HepG2 (cell line): ENCODE measurements around the gene RTL5. TPM values are rescaled to one million over a fixed set of nuclear protein-coding genes. Genes with fewer than 3 reads are reported as not detected.

Experiments
- ATAC-seq: fragments of 200-7000 bp; cut with Tn5 transposase; 3 replicates; pipeline ENCODE4 v1.9.1; 2020; ENCODE audit warnings: mild to moderate bottlenecking, moderate library complexity
- BruUV-seq: library from RNA; stranded (reverse); fragments of 400-500 nt; replicated peaks from 2 replicates; lab custom pipeline; 2021; lab: Mats Ljungman, UMichigan
- CTCF ChIA-PET: fragments of 300-600 bp; formaldehyde crosslinking; extraction: SDS; loops from one replicate; lab custom pipeline; 2021; ENCODE audit warnings: low total read pairs, inconsistent platforms, low intra/inter-chr PET ratio; lab: Yijun Ruan, JAX
- POLR2A ChIA-PET: fragments of 350-600 bp; sonication (Branson Sonifier 250); formaldehyde crosslinking; loops from one replicate; lab custom pipeline; 2020; ENCODE audit warnings: antibody characterized with exemption, inconsistent platforms; lab: Yijun Ruan, JAX
- DNase-seq: peaks from one replicate; pipeline ENCODE4 v3.0.0-alpha.2; 2015; ENCODE audit warnings: low spot score
- FAIRE-seq: peaks from 3 replicates; lab custom pipeline; 2011; peaks lifted over from hg19 to GRCh38; lab: Jason Lieb, UNC
- H2AFZ ChIP-seq: one replicate; pipeline ENCODE4 v1.6.1; 2011; ENCODE audit warnings: low read length, inconsistent platforms
- H3K27ac ChIP-seq: fragments of 300-600 bp; 3 replicates; pipeline ENCODE4 v1.8.0; 2011; ENCODE audit warnings: mixed run types, mild to moderate bottlenecking, mixed read lengths, low read length, inconsistent platforms; ENCODE audit not compliant: insufficient read depth; ENCODE audit errors: extremely low read length
- H3K27me3 ChIP-seq, 2 experiments: fragments of 200-600 bp in 1 of 2; 2 replicates in 1 of 2; 3 replicates in 1 of 2; pipeline versions ENCODE4 v1.6.0 to v1.8.0; 2011; ENCODE audit warnings: low read length in 2 of 2, mild to moderate bottlenecking in 2 of 2, moderate library complexity in 2 of 2, inconsistent platforms in 1 of 2; ENCODE audit not compliant: insufficient read depth in 2 of 2, control insufficient read depth in 1 of 2
- H3K36me3 ChIP-seq, 2 experiments: fragments of 200-600 bp in 1 of 2; replicated peaks in 1 of 2; 2 replicates in 1 of 2; 3 replicates in 1 of 2; pipeline versions ENCODE4 v1.5.1 to v1.8.0; 2011; ENCODE audit warnings: low read length in 2 of 2, inconsistent platforms in 1 of 2; ENCODE audit not compliant: insufficient read depth in 2 of 2, control insufficient read depth in 1 of 2
- H3K4me1 ChIP-seq: 2 replicates; pipeline ENCODE4 v1.5.1; 2012; ENCODE audit warnings: low read length, inconsistent platforms; ENCODE audit not compliant: insufficient read depth
- H3K4me2 ChIP-seq: 2 replicates; pipeline ENCODE4 v1.6.0; 2011; ENCODE audit warnings: low read depth, low read length, inconsistent platforms
- H3K4me3 ChIP-seq, 3 experiments: fragments of 200-600 bp in 1 of 3; sonication (generic), shearing (Covaris generic) in 1 of 3; replicated peaks in 1 of 3; 2 replicates each; pipeline ENCODE4 v1.5.1; 2011 to 2016; ENCODE audit warnings: low read length in 3 of 3, inconsistent platforms in 2 of 3, low read depth in 2 of 3, mild to moderate bottlenecking in 2 of 3, control low read depth in 1 of 3, mixed read lengths in 1 of 3; ENCODE audit not compliant: insufficient read depth in 1 of 3
- H3K79me2 ChIP-seq: one replicate; pipeline ENCODE4 v1.6.1; 2011; ENCODE audit warnings: low read length, inconsistent platforms; ENCODE audit not compliant: insufficient read depth
- H3K9ac ChIP-seq: 2 replicates; pipeline ENCODE4 v1.6.0; 2011; ENCODE audit warnings: mild to moderate bottlenecking, low read depth, low read length, inconsistent platforms; ENCODE audit not compliant: insufficient read depth
- H3K9me3 ChIP-seq: 2 replicates; pipeline ENCODE4 v1.5.1; 2012; ENCODE audit warnings: mild to moderate bottlenecking, low read length
- H4K20me1 ChIP-seq: 2 replicates; pipeline ENCODE4 v1.6.0; 2011; ENCODE audit warnings: inconsistent platforms, mild to moderate bottlenecking, low read length, moderate library complexity; ENCODE audit not compliant: insufficient read depth
- CHD4 ChIP-seq: fragments of 200-600 bp; sonication (generic); IDR thresholded peaks from 2 replicates; pipeline ENCODE4 v1.7.0; 2017; ENCODE audit warnings: mild to moderate bottlenecking, low read length, borderline replicate concordance
- DRAP1 ChIP-seq: IDR thresholded peaks from 2 replicates; pipeline ENCODE4 v1.6.1; 2016; ENCODE audit warnings: missing genetic modification reagents, missing compliant biosample characterization
- ELF3 ChIP-seq: IDR thresholded peaks from 2 replicates; pipeline ENCODE4 v1.6.1; 2016; ENCODE audit warnings: missing genetic modification reagents, missing compliant biosample characterization
- KMT2B ChIP-seq: IDR thresholded peaks from 2 replicates; pipeline ENCODE4 v1.6.1; 2016; ENCODE audit warnings: missing genetic modification reagents, missing compliant biosample characterization
- PLRG1 ChIP-seq: fragments of 450-650 bp; conservative IDR thresholded peaks from 2 replicates; pipeline ENCODE4 v1.6.1; 2016
- POGZ ChIP-seq: sonication (generic); formaldehyde crosslinking; IDR thresholded peaks from 2 replicates; pipeline ENCODE4 v1.4.0; 2020; ENCODE audit warnings: mild to moderate bottlenecking, missing genetic modification reagents
- PRDM4 ChIP-seq: sonication (generic); formaldehyde crosslinking; IDR thresholded peaks from 2 replicates; pipeline ENCODE4 v1.9.0; 2021; ENCODE audit warnings: missing genetic modification reagents, borderline replicate concordance
- RCOR2 ChIP-seq: IDR thresholded peaks from 2 replicates; pipeline ENCODE4 v1.6.1; 2016; ENCODE audit warnings: missing biosample characterization, missing genetic modification reagents
- RNF2 ChIP-seq: fragments of 450-650 bp; conservative IDR thresholded peaks from 2 replicates; pipeline ENCODE4 v1.6.1; 2016; ENCODE audit warnings: low read depth
- SMAD1 ChIP-seq: sonication (generic); formaldehyde crosslinking; IDR thresholded peaks from 2 replicates; pipeline ENCODE4 v1.4.0; 2020; ENCODE audit warnings: missing genetic modification reagents, low read depth, mild to moderate bottlenecking, borderline replicate concordance
- TEAD3 ChIP-seq: optimal IDR thresholded peaks from 2 replicates; pipeline ENCODE3; 2016; ENCODE audit warnings: borderline replicate concordance
- TMF1 ChIP-seq: sonication (generic); formaldehyde crosslinking; IDR thresholded peaks from 2 replicates; pipeline ENCODE4 v1.8.1; 2022; ENCODE audit warnings: low read depth, missing genetic modification reagents
- ZBTB3 ChIP-seq: sonication (generic); formaldehyde crosslinking; IDR thresholded peaks from 2 replicates; pipeline ENCODE4 v1.4.0; 2020; ENCODE audit warnings: low read depth, mild to moderate bottlenecking, moderate library complexity, missing genetic modification reagents, borderline replicate concordance
- ZNF138 ChIP-seq: sonication (generic); formaldehyde crosslinking; IDR thresholded peaks from 2 replicates; pipeline ENCODE4 v1.5.0; 2020; ENCODE audit warnings: mild to moderate bottlenecking, low read depth, missing genetic modification reagents
- ZNF180 ChIP-seq: sonication (generic); formaldehyde crosslinking; IDR thresholded peaks from 2 replicates; pipeline ENCODE4 v1.4.0; 2020; ENCODE audit warnings: low read depth, missing genetic modification reagents, borderline replicate concordance
- ZNF383 ChIP-seq: sonication (generic); formaldehyde crosslinking; IDR thresholded peaks from 2 replicates; pipeline ENCODE4 v1.4.0; 2020; ENCODE audit warnings: missing genetic modification reagents, mild to moderate bottlenecking, borderline replicate concordance
- ZNF496 ChIP-seq: sonication (generic); formaldehyde crosslinking; IDR thresholded peaks from 2 replicates; pipeline ENCODE4 v1.8.1; 2023; ENCODE audit warnings: mild to moderate bottlenecking, moderate library complexity, missing genetic modification reagents; ENCODE audit not compliant: insufficient replicate concordance
- ZNF563 ChIP-seq: sonication (generic); formaldehyde crosslinking; IDR thresholded peaks from 2 replicates; pipeline ENCODE4 v1.8.0; 2022; ENCODE audit warnings: mild to moderate bottlenecking, moderate library complexity, missing genetic modification reagents
- ZNF788 ChIP-seq: sonication (generic); formaldehyde crosslinking; IDR thresholded peaks from 2 replicates; pipeline ENCODE4 v1.5.0; 2020; ENCODE audit warnings: mild to moderate bottlenecking, missing genetic modification reagents, borderline replicate concordance
- WGBS: methylation state at CpG from one replicate; pipeline ENCODE4 v1.1.6; 2017; ENCODE audit warnings: low lambda C conversion rate; 5-methylcytosine and 5-hydroxymethylcytosine counted together
- in situ Hi-C: cut with HindIII; loops from 2 replicates; pipeline ENCODE4 v1.10.0; 2017; ENCODE audit warnings: low pct_unique_long_range_greater_than_20kb; ENCODE audit not compliant: extremely low pct_ligation_motif_present
- intact Hi-C: fragments of 100-400 bp; cut with micrococcal nuclease; formaldehyde crosslinking; loops from one replicate; pipeline ENCODE4 v1.10.0; 2022; ENCODE audit not compliant: unreplicated experiment
- polyA plus RNA-seq, 8 experiments: library from polyadenylated mRNA; depleted of rRNA in 3 of 8; stranded (reverse) in 7 of 8; unstranded in 1 of 8; fragments of >200 nt; fragmentation: Illumina TruSeq in 4 of 8; extraction: Trizol in 4 of 8; gene quantifications; 2 replicates each; pipeline versions ENCODE4 v1.2.1 to v1.2.3, GENCODE V29; 2011 to 2016; ENCODE audit warnings: low read depth in 4 of 8, missing spikeins in 1 of 8, mixed read lengths in 1 of 8; ENCODE audit not compliant: insufficient read depth in 1 of 8
- total RNA-seq, 5 experiments: library from RNA; depleted of rRNA; stranded (reverse); fragments of >200 nt; fragmentation: Illumina TruSeq; extraction: Trizol; gene quantifications; 2 replicates each; pipeline ENCODE4 v1.2.3, GENCODE V29; 2016; ENCODE audit warnings: low read depth in 1 of 5

Gene RTL5
- total and polyA plus RNA-seq, 2 of the 13 experiments (the other 11 are each of a cell fraction or from before 2014, with no cell fraction given), result not detected

- Histone ChIP-seq H3K9ac (no peak overlapping the region), H3K79me2 (no peaks in the 10 kb centered on the region), H3K4me2 (no peak overlapping the region), H3K27me3 (no peaks in the 10 kb centered on the region), H3K27ac (no peak overlapping the region), H3K9me3 (no peaks in the 10 kb centered on the region), H2AFZ (no peak overlapping the region), H3K36me3 (no peaks in the 10 kb centered on the region), H4K20me1 (no peaks in the 10 kb centered on the region), H3K4me1 (no peaks in the 10 kb centered on the region), H3K4me3 (no peak overlapping the region)
- no peak for ATAC-seq
- no peak for FAIRE-seq
- ChIA-PET CTCF (no interaction called here), POLR2A (no interaction called here)
- BruUV-seq, result no TSS peak
- DNase-seq, result no peak
- intact Hi-C loops (no loop called here), in situ Hi-C loops (no loop called here)
- WGBS, result 28% methylated on average over 4 of the region's 4 CpGs
- TF ChIP-seq CHD4, result no peak
- TF ChIP-seq RCOR2 (CRISPR knock-in tag), result no peak
- TF ChIP-seq POGZ, result no peak
Measured at GRCh38 chrX:72094894-72095293, 36.8 kb downstream of the RTL5 start.

- no peaks in the 10 kb centered on the region for H3K4me1 ChIP-seq
- H3K4me2 ChIP-seq, result no peak overlapping the region
- H3K27me3 ChIP-seq, result no peaks in the 10 kb centered on the region
- BruUV-seq, result no TSS peak
- H3K4me3 ChIP-seq, result no peak overlapping the region
- no peaks in the 10 kb centered on the region for H3K9me3 ChIP-seq
- in situ Hi-C loops (no loop called here), intact Hi-C loops (no loop called here)
- ATAC-seq, result no peak
- no peaks in the 10 kb centered on the region for H3K36me3 ChIP-seq
- no peak overlapping the region for H3K27ac ChIP-seq
- ChIA-PET POLR2A (no interaction called here), CTCF (no interaction called here)
- no peak for FAIRE-seq
- H2AFZ ChIP-seq, result no peak overlapping the region
- no peak for DNase-seq
- H3K79me2 ChIP-seq, result no peaks in the 10 kb centered on the region
- no peaks in the 10 kb centered on the region for H4K20me1 ChIP-seq
- H3K9ac ChIP-seq, result no peak overlapping the region
- 25% methylated on average over 3 of the region's 3 CpGs for WGBS
- no peak for TF ChIP-seq KMT2B (CRISPR knock-in tag)
- TF ChIP-seq TMF1 (CRISPR knock-in tag), result no peak
- no peak for TF ChIP-seq DRAP1 (CRISPR knock-in tag)
- TF ChIP-seq SMAD1 (CRISPR knock-in tag), result no peak
- TF ChIP-seq ZNF788, result no peak
- no peak for TF ChIP-seq ZBTB3
- no peak for TF ChIP-seq PLRG1
- TF ChIP-seq ZNF563 (CRISPR knock-in tag), result no peak
- TF ChIP-seq PRDM4 (CRISPR knock-in tag), result no peak
- no peak for TF ChIP-seq ZNF383 (CRISPR knock-in tag)
- TF ChIP-seq ZNF138, result no peak
- TF ChIP-seq ELF3, result no peak
- TF ChIP-seq ZNF496 (CRISPR knock-in tag), result no peak
- no peak for TF ChIP-seq ZNF180 (CRISPR knock-in tag)
- TF ChIP-seq RNF2, result no peak
- no peak for TF ChIP-seq TEAD3 (CRISPR knock-in tag)
Measured at GRCh38 chrX:72089254-72089653, 42.5 kb downstream of the RTL5 start.
